ENCODE data around the gene CAPG.
"Not testable (repeated sequence)": the region's sequence is repeated elsewhere in the genome, so short reads cannot be mapped to it uniquely, and the experiment has no call there.

Gene CAPG

GRCh38 chr2:85414761-85415553 lies 4.8 kb upstream of the CAPG start:
- peak in 1 of 3 donors; percentile 36 for DNase-seq
- H3K4me3 ChIP-seq (ENCODE audit: control insufficient read depth in 1 of 7, extremely low read depth in 1 of 7, insufficient read depth in 4 of 7, low read depth in 2 of 7, low read length in 6 of 7): no peak overlapping the region
- ChIA-PET POLR2A (no interaction called here), CTCF (interaction anchor here (0.8 to 3.3 kb wide), 9 partner anchors 21 to 187 kb away, joined by 3 to 26 read pairs (median 4); no protein-coding TSS in a partner anchor)
- no peaks in the 10 kb centered on the region for H3K36me3 ChIP-seq (ENCODE audit: control insufficient read depth in 4 of 4, insufficient read depth in 4 of 4, low read length in 3 of 4)
- 93% methylated on average over 7 of the region's 7 CpGs for WGBS (ENCODE audit: insufficient coverage)
- H3K4me1 ChIP-seq (ENCODE audit: control extremely low read depth in 1 of 4, control insufficient read depth in 4 of 4, insufficient read depth in 4 of 4, low read length in 3 of 4): peaks cover 7 to 72% (median 60%) of the 10 kb centered on the region in 4 experiments
- H3K9me3 ChIP-seq (ENCODE audit: control extremely low read depth in 1 of 5, control insufficient read depth in 4 of 5, insufficient read depth in 2 of 5, low read depth in 1 of 5, low read length in 4 of 5): no peaks in the 10 kb centered on the region
- H3K27me3 ChIP-seq (replicated peaks in 2 of 5; ENCODE audit: control insufficient read depth in 4 of 5, insufficient read depth in 5 of 5, low read length in 4 of 5): no peaks in the 10 kb centered on the region
- H3K27ac ChIP-seq (ENCODE audit: insufficient read depth in 1 of 2, low read depth in 1 of 2, low read length in 2 of 2, poor library complexity in 1 of 2, severe bottlenecking in 2 of 2): no peak overlapping the region

- H3K4me1 ChIP-seq (ENCODE audit: control extremely low read depth in 1 of 4, control insufficient read depth in 4 of 4, insufficient read depth in 4 of 4, low read length in 3 of 4): peaks cover 10 to 72% (median 63%) of the 10 kb centered on the region in 4 experiments
- CTCF ChIA-PET: interaction anchor here (1.0 to 3.8 kb wide), 8 partner anchors 13 to 187 kb away, joined by 3 to 26 read pairs (median 4); no protein-coding TSS in a partner anchor
- 90% methylated on average over 4 of the region's 5 CpGs for WGBS (ENCODE audit: insufficient coverage)
- not testable (repeated sequence) for H3K27me3 ChIP-seq (replicated peaks in 2 of 5; ENCODE audit: control insufficient read depth in 4 of 5, insufficient read depth in 5 of 5, low read length in 4 of 5); H3K9me3 ChIP-seq (ENCODE audit: control extremely low read depth in 1 of 5, control insufficient read depth in 4 of 5, insufficient read depth in 2 of 5, low read depth in 1 of 5, low read length in 4 of 5); DNase-seq; H3K36me3 ChIP-seq (ENCODE audit: control insufficient read depth in 4 of 4, insufficient read depth in 4 of 4, low read length in 3 of 4)
- POLR2A ChIA-PET: interaction anchor here (0.8 kb wide), 1 partner anchor 20 kb away, joined by 6 read pairs; no protein-coding TSS in a partner anchor
- H3K4me3 ChIP-seq (ENCODE audit: control insufficient read depth in 1 of 7, extremely low read depth in 1 of 7, insufficient read depth in 4 of 7, low read depth in 2 of 7, low read length in 6 of 7): peak overlapping the region in 5 of 7 experiments; percentile 62 to 83 (median 71)
- H3K27ac ChIP-seq (ENCODE audit: insufficient read depth in 1 of 2, low read depth in 1 of 2, low read length in 2 of 2, poor library complexity in 1 of 2, severe bottlenecking in 2 of 2): peak overlapping the region in 1 of 2 experiments; percentile 43
Observed at GRCh38 chr2:85414421-85414759, 4.2 kb upstream of the CAPG start.

GRCh38 chr2:85413592-85414420 lies 3.6 kb upstream of the CAPG start:
- ChIA-PET CTCF (interaction anchor here (1.0 to 3.8 kb wide), 12 partner anchors 12 to 188 kb away, joined by 3 to 26 read pairs (median 4); partner anchors contain the start of genes GGCX and MAT2A), POLR2A (interaction anchor here (0.8 to 1.3 kb wide), 2 partner anchors 20 to 125 kb away, joined by 5 to 6 read pairs; partner anchors contain the start of gene MAT2A)
- Histone ChIP-seq H3K27me3 (replicated peaks in 2 of 5; ENCODE audit: control insufficient read depth in 4 of 5, insufficient read depth in 5 of 5, low read length in 4 of 5) (no peaks in the 10 kb centered on the region), H3K27ac (ENCODE audit: insufficient read depth in 1 of 2, low read depth in 1 of 2, low read length in 2 of 2, poor library complexity in 1 of 2, severe bottlenecking in 2 of 2) (peak overlapping the region in 1 of 2 experiments; percentile 43), H3K36me3 (ENCODE audit: control insufficient read depth in 4 of 4, insufficient read depth in 4 of 4, low read length in 3 of 4) (no peaks in the 10 kb centered on the region), H3K4me3 (ENCODE audit: control insufficient read depth in 1 of 7, extremely low read depth in 1 of 7, insufficient read depth in 4 of 7, low read depth in 2 of 7, low read length in 6 of 7) (peak overlapping the region; percentile 28 to 83 (median 64)), H3K4me1 (ENCODE audit: control extremely low read depth in 1 of 4, control insufficient read depth in 4 of 4, insufficient read depth in 4 of 4, low read length in 3 of 4) (peaks cover 15 to 72% (median 63%) of the 10 kb centered on the region in 4 experiments), H3K9me3 (ENCODE audit: control extremely low read depth in 1 of 5, control insufficient read depth in 4 of 5, insufficient read depth in 2 of 5, low read depth in 1 of 5, low read length in 4 of 5) (no peaks in the 10 kb centered on the region)
- peak; percentile 64 to 81 (median 75) for DNase-seq
- WGBS (ENCODE audit: insufficient coverage): 3% methylated on average over 28 of the region's 44 CpGs

GRCh38 chr2:85411405-85411748 lies 1.2 kb upstream of the CAPG start:
- peaks cover 22 to 85% (median 76%) of the 10 kb centered on the region in 4 experiments for H3K4me1 ChIP-seq (ENCODE audit: control extremely low read depth in 1 of 4, control insufficient read depth in 4 of 4, insufficient read depth in 4 of 4, low read length in 3 of 4)
- H3K4me3 ChIP-seq (ENCODE audit: control insufficient read depth in 1 of 7, extremely low read depth in 1 of 7, insufficient read depth in 4 of 7, low read depth in 2 of 7, low read length in 6 of 7): no peak overlapping the region
- no peaks in the 10 kb centered on the region for H3K36me3 ChIP-seq (ENCODE audit: control insufficient read depth in 4 of 4, insufficient read depth in 4 of 4, low read length in 3 of 4)
- H3K9me3 ChIP-seq (ENCODE audit: control extremely low read depth in 1 of 5, control insufficient read depth in 4 of 5, insufficient read depth in 2 of 5, low read depth in 1 of 5, low read length in 4 of 5): no peaks in the 10 kb centered on the region
- H3K27ac ChIP-seq (ENCODE audit: insufficient read depth in 1 of 2, low read depth in 1 of 2, low read length in 2 of 2, poor library complexity in 1 of 2, severe bottlenecking in 2 of 2): no peak overlapping the region
- DNase-seq: no peak
- H3K27me3 ChIP-seq (replicated peaks in 2 of 5; ENCODE audit: control insufficient read depth in 4 of 5, insufficient read depth in 5 of 5, low read length in 4 of 5): no peaks in the 10 kb centered on the region
- CTCF ChIA-PET: interaction anchor here (1.2 to 3.8 kb wide), 4 partner anchors 9 to 140 kb away, joined by 3 to 23 read pairs (median 8); no protein-coding TSS in a partner anchor
- 94% methylated on average over 5 of the region's 5 CpGs for WGBS (ENCODE audit: insufficient coverage)
- POLR2A ChIA-PET: interaction anchor here (1.4 kb wide), 1 partner anchor 135 kb away, joined by 3 read pairs; no protein-coding TSS in a partner anchor

- H3K4me1 ChIP-seq (ENCODE audit: control extremely low read depth in 1 of 4, control insufficient read depth in 4 of 4, insufficient read depth in 4 of 4, low read length in 3 of 4): peaks cover 22 to 90% (median 82%) of the 10 kb centered on the region in 4 experiments
- ChIA-PET POLR2A (interaction anchor here (0.6 to 1.4 kb wide), 2 partner anchors 135 to 185 kb away, joined by 3 read pairs; partner anchors contain the start of gene RNF181), CTCF (interaction anchor here (1.2 to 3.8 kb wide), 3 partner anchors 9 to 140 kb away, joined by 3 to 23 read pairs (median 9); no protein-coding TSS in a partner anchor)
- H3K27me3 ChIP-seq (replicated peaks in 2 of 5; ENCODE audit: control insufficient read depth in 4 of 5, insufficient read depth in 5 of 5, low read length in 4 of 5): no peaks in the 10 kb centered on the region
- WGBS (ENCODE audit: insufficient coverage): 73% methylated on average over 10 of the region's 13 CpGs
- H3K9me3 ChIP-seq (ENCODE audit: control extremely low read depth in 1 of 5, control insufficient read depth in 4 of 5, insufficient read depth in 2 of 5, low read depth in 1 of 5, low read length in 4 of 5): no peaks in the 10 kb centered on the region
- H3K27ac ChIP-seq (ENCODE audit: insufficient read depth in 1 of 2, low read depth in 1 of 2, low read length in 2 of 2, poor library complexity in 1 of 2, severe bottlenecking in 2 of 2): no peak overlapping the region
- no peaks in the 10 kb centered on the region for H3K36me3 ChIP-seq (ENCODE audit: control insufficient read depth in 4 of 4, insufficient read depth in 4 of 4, low read length in 3 of 4)
- H3K4me3 ChIP-seq (ENCODE audit: control insufficient read depth in 1 of 7, extremely low read depth in 1 of 7, insufficient read depth in 4 of 7, low read depth in 2 of 7, low read length in 6 of 7): peak overlapping the region in 3 of 7 experiments; percentile 11 to 69 (median 64)
- no peak for DNase-seq
Observed at GRCh38 chr2:85410584-85411404, 628 bp upstream of the CAPG start.
